Stimulated activated CD8-positive, alpha-beta memory T cell treated with anti-CD3 and anti-CD28 coated beads, Interleukin-12 subunit alpha, Interleukin-12 subunit beta, amount 100 ng/mL, for 24 hours (primary cell): ENCODE results near the gene NONO.
"Not testable (repeated sequence)": the region's sequence is repeated elsewhere in the genome, so short reads cannot be mapped to it uniquely, and the experiment has no call there.

ENCODE experiments used
- DNase-seq: peaks from one replicate; pipeline ENCODE4 v3.0.0-alpha.2; 2020; ENCODE audit errors: extremely low read depth

The NONO gene

GRCh38 chrX:71282514-71283402 is 677 bp upstream of the NONO start:
- DNase-seq: peak; percentile 19

GRCh38 chrX:71285929-71286328 is 2.5 kb downstream of the NONO start:
- no peak for DNase-seq

GRCh38 chrX:71291381-71291780 is 7.9 kb downstream of the NONO start:
- no peak for DNase-seq

GRCh38 chrX:71292669-71293365 is 9.4 kb downstream of the NONO start:
- DNase-seq: no peak

GRCh38 chrX:71296806-71297205 is 13.4 kb downstream of the NONO start:
- no peak for DNase-seq

- DNase-seq: no peak
Observed at GRCh38 chrX:71298119-71298518, 14.7 kb downstream of the NONO start.

- DNase-seq: not testable (repeated sequence)
Observed at GRCh38 chrX:71300064-71300463, 16.6 kb downstream of the NONO start.

- not testable (repeated sequence) for DNase-seq
Observed at GRCh38 chrX:71300495-71300894, 17.1 kb downstream of the NONO start.

- DNase-seq: no peak
Observed at GRCh38 chrX:71301195-71301924, 17.9 kb downstream of the NONO start, which contains the start of gene ITGB1BP2. TSS of gene ITGB1BP2 (plus strand) at chrX:71301750. CDS start at chrX:71301807, 57 bp downstream.

- DNase-seq: no peak
Observed at GRCh38 chrX:71302461-71303213, 19.2 kb downstream of the NONO start.

GRCh38 chrX:71304561-71304960 is 21.1 kb downstream of the NONO start:
- DNase-seq: no peak

- no peak for DNase-seq
Observed at GRCh38 chrX:71315917-71316316, 32.5 kb downstream of the NONO start.

- not testable (repeated sequence) for DNase-seq
Observed at GRCh38 chrX:71316959-71317358, 33.5 kb downstream of the NONO start.

- DNase-seq: no peak
Observed at GRCh38 chrX:71320126-71320525, 36.7 kb downstream of the NONO start.

GRCh38 chrX:71321731-71322130 is 38.3 kb downstream of the NONO start:
- DNase-seq: no peak

- DNase-seq: not testable (repeated sequence)
Observed at GRCh38 chrX:71324452-71324851, 41.0 kb downstream of the NONO start.

GRCh38 chrX:71326394-71326793 is 43.0 kb downstream of the NONO start:
- no peak for DNase-seq

GRCh38 chrX:71349151-71349665 is 65.8 kb downstream of the NONO start:
- not testable (repeated sequence) for DNase-seq

GRCh38 chrX:71349867-71350266 is 66.4 kb downstream of the NONO start:
- DNase-seq: not testable (repeated sequence)
